Endometrial microvascular endothelial cells (primary cell): ENCODE results near the gene TOP1. TPM values are rescaled to one million over a fixed set of nuclear protein-coding genes. Genes with fewer than 3 reads are reported as not detected.

ENCODE experiments used
- in situ Hi-C: cut with HindIII; loops from 2 replicates; pipeline ENCODE4 v1.10.0; 2017; ENCODE audit warnings: low sequenced_read_pairs, low pct_unique_long_range_greater_than_20kb; ENCODE audit errors: inconsistent ontology term
- total RNA-seq: library from RNA; depleted of rRNA; stranded (reverse); fragments of >200 nt; gene quantifications from one replicate; pipeline ENCODE4 v1.2.3, GENCODE V29; 2015; ENCODE audit errors: inconsistent ontology term

TOP1 gene
- total RNA-seq, 1 donor from 2014 or later, result 53.6 TPM

GRCh38 chr20:41051009-41051825 lies 22.6 kb downstream of the TOP1 start:
- in situ Hi-C loops, result no loop called here

GRCh38 chr20:41052742-41053419 lies 24.3 kb downstream of the TOP1 start:
- in situ Hi-C loops, result no loop called here

- in situ Hi-C loops, result no loop called here
Observed at GRCh38 chr20:41054070-41054846, 25.6 kb downstream of the TOP1 start.

- in situ Hi-C loops, result no loop called here
Observed at GRCh38 chr20:41054847-41055230, 26.2 kb downstream of the TOP1 start.

- in situ Hi-C loops, result no loop called here
Observed at GRCh38 chr20:41055679-41056078, 27.1 kb downstream of the TOP1 start.

GRCh38 chr20:41057999-41058673 lies 29.5 kb downstream of the TOP1 start:
- in situ Hi-C loops, result no loop called here

GRCh38 chr20:41058674-41059635 lies 30.3 kb downstream of the TOP1 start:
- in situ Hi-C loops, result no loop called here

- in situ Hi-C loops, result no loop called here
Observed at GRCh38 chr20:41061155-41061554, 32.5 kb downstream of the TOP1 start.

- in situ Hi-C loops, result no loop called here
Observed at GRCh38 chr20:41063442-41063841, 34.8 kb downstream of the TOP1 start.

- in situ Hi-C loops, result no loop called here
Observed at GRCh38 chr20:41064377-41064776, 35.8 kb downstream of the TOP1 start.

- in situ Hi-C loops, result no loop called here
Observed at GRCh38 chr20:41065716-41066115, 37.1 kb downstream of the TOP1 start.

- in situ Hi-C loops, result no loop called here
Observed at GRCh38 chr20:41068806-41069205, 40.2 kb downstream of the TOP1 start.

- in situ Hi-C loops, result no loop called here
Observed at GRCh38 chr20:41072190-41072863, 43.7 kb downstream of the TOP1 start.

- in situ Hi-C loops, result no loop called here
Observed at GRCh38 chr20:41072915-41073314, 44.3 kb downstream of the TOP1 start.

- in situ Hi-C loops, result no loop called here
Observed at GRCh38 chr20:41074441-41074840, 45.8 kb downstream of the TOP1 start.

GRCh38 chr20:41076776-41077175 lies 48.2 kb downstream of the TOP1 start:
- in situ Hi-C loops, result no loop called here

GRCh38 chr20:41078329-41078728 lies 49.7 kb downstream of the TOP1 start:
- in situ Hi-C loops, result no loop called here

- in situ Hi-C loops, result no loop called here
Observed at GRCh38 chr20:41079066-41079465, 50.4 kb downstream of the TOP1 start.
